Spleen (tissue), 11 donors: ENCODE measurements around the gene CTDSP2. TPM values are rescaled to one million over a fixed set of nuclear protein-coding genes. Genes with fewer than 3 reads are reported as not detected.
"Not testable (repeated sequence)": the region's sequence is repeated elsewhere in the genome, so short reads cannot be mapped to it uniquely, and the experiment has no call there.

Experiments used
- DNase-seq: peaks from one replicate; pipeline ENCODE4 v3.0.0-alpha.2; 2020
- H3K27ac ChIP-seq, 8 donors: fragments of 200-600 bp; sonication (generic) in 7 of 8; 1 replicate in 4 of 8; 2 replicates in 4 of 8; pipeline versions ENCODE4 v1.5.0 to v1.8.0; 2016 to 2021; ENCODE audit warnings: inconsistent platforms in 4 of 8, mild to moderate bottlenecking in 4 of 8, moderate library complexity in 1 of 8
- H3K27me3 ChIP-seq, 7 donors: fragments of 200-600 bp; sonication (generic) in 6 of 7; replicated peaks in 1 of 7; 1 replicate in 4 of 7; 2 replicates in 3 of 7; pipeline versions ENCODE4 v1.5.0 to v1.8.0; 2016 to 2021; ENCODE audit warnings: inconsistent platforms in 3 of 7, mild to moderate bottlenecking in 1 of 7
- H3K36me3 ChIP-seq, 6 donors: fragments of 200-600 bp; sonication (generic) in 5 of 6; 1 replicate in 4 of 6; 2 replicates in 2 of 6; pipeline versions ENCODE4 v1.5.0 to v1.8.0; 2016 to 2021; ENCODE audit warnings: inconsistent platforms in 2 of 6
- H3K4me1 ChIP-seq, 6 donors: fragments of 200-600 bp; sonication (generic) in 5 of 6; 1 replicate in 3 of 6; 2 replicates in 3 of 6; pipeline versions ENCODE4 v1.5.0 to v1.8.0; 2016 to 2021; ENCODE audit warnings: inconsistent platforms in 3 of 6
- H3K4me3 ChIP-seq, 8 donors: fragments of 200-600 bp; sonication (generic) in 7 of 8; 1 replicate in 4 of 8; 2 replicates in 4 of 8; pipeline versions ENCODE4 v1.5.0 to v1.8.0; 2016 to 2021; ENCODE audit warnings: inconsistent platforms in 4 of 8, mild to moderate bottlenecking in 4 of 8, moderate library complexity in 2 of 8
- H3K9me3 ChIP-seq, 8 donors: fragments of 200-600 bp; sonication (generic) in 7 of 8; 1 replicate in 4 of 8; 2 replicates in 4 of 8; pipeline versions ENCODE4 v1.5.0 to v1.8.0; 2016 to 2021; ENCODE audit warnings: inconsistent platforms in 4 of 8
- CTCF ChIP-seq, 11 experiments: fragments of 200-600 bp in 7 of 11; fragments of 450-650 bp in 4 of 11; sonication (generic) in 4 of 11; IDR thresholded peaks in 8 of 11; conservative IDR thresholded peaks in 3 of 11; 1 replicate in 7 of 11; 2 replicates in 4 of 11; pipeline versions ENCODE4 v1.4.0 to v1.8.0; 2016 to 2021; ENCODE audit warnings: antibody characterized with exemption in 11 of 11, inconsistent platforms in 4 of 11, mild to moderate bottlenecking in 1 of 11
- POLR2A ChIP-seq, 3 donors: fragments of 450-650 bp; IDR thresholded peaks; one replicate each; pipeline ENCODE4 v1.5.1; 2017; ENCODE audit warnings: antibody characterized with exemption in 3 of 3, mild to moderate bottlenecking in 1 of 3
- POLR2AphosphoS5 ChIP-seq, 3 donors: sonication (generic); formaldehyde crosslinking; IDR thresholded peaks; one replicate each; pipeline ENCODE4 v1.5.1; 2017; ENCODE audit warnings: antibody characterized with exemption in 3 of 3
- WGBS, 5 donors: extraction: QIAGEN DNeasy Blood & Tissue Kit in 3 of 5; methylation state at CpG; one replicate each; pipeline versions ENCODE4 v1.1.5 to v1.1.7; 2013 to 2018; 5-methylcytosine and 5-hydroxymethylcytosine counted together
- intact Hi-C: fragments of 100-400 bp; cut with DNase I; formaldehyde crosslinking; loops from one replicate; pipeline ENCODE4 v1.15.0; 2023; ENCODE audit warnings: low total_unique reads
- polyA plus RNA-seq, 3 donors: library from polyadenylated mRNA; stranded (reverse); fragments of 200-250 nt; gene quantifications; one replicate each; pipeline ENCODE4 v1.2.1, GENCODE V29; 2013
- total RNA-seq, 7 donors: library from RNA; depleted of rRNA in 3 of 7; stranded (reverse); fragments of >200 nt in 3 of 7; fragmentation: NEBNext Ultra II Directional in 4 of 7; extraction: Animal tissue kit (Norgen Biotek cat#: 25700) in 4 of 7; gene quantifications; one replicate each; pipeline versions ENCODE4 v1.1.0 to v1.2.1, GENCODE V29; 2016 to 2021
- donor health status: healthy with polysubstance abuse.
- donor health status: DM: no; HTN: no; CAD: no; lungs with moderate emphysema.
- donor health status: DM: no; HTN: no; CAD: no.
- donor health status: Bipolar disorder and iron deficiency.
- donor health status: healthy.
- donor health status: DM: no; HTN: no; CAD: no.
- donor health status: DM: yes; HTN: yes; CAD: no.

The CTDSP2 gene
- total and polyA plus RNA-seq, 10 donors, result 22.2 to 203 (median 144) TPM

- H3K27ac ChIP-seq, result peak overlapping the region in 4 of 8 donors; percentile 31 to 65 (median 37)
Measured at GRCh38 chr12:57823131-57823907, 23.2 kb downstream of the CTDSP2 start.

GRCh38 chr12:57822392-57823130, 24.0 kb downstream of the CTDSP2 start:
- 79 to 90% (median 86%) methylated on average over 9 to 10 of the region's 10 CpGs for WGBS, 5 donors
- Histone ChIP-seq H3K27me3 (no peaks in the 10 kb centered on the region), H3K4me1 (peaks cover 0 to 47% (median 8%) of the 10 kb centered on the region in 6 donors), H3K9me3 (no peaks in the 10 kb centered on the region), H3K27ac (peak overlapping the region in 4 of 8 donors; percentile 31 to 65 (median 37)), H3K36me3 (peaks cover 12 to 97% (median 83%) of the 10 kb centered on the region in 6 donors), H3K4me3 (no peak overlapping the region)
- no peak for TF ChIP-seq CTCF (IDR thresholded peaks at IDR 0.05 in 8 of 11, conservative IDR thresholded peaks at IDR 0.05 in 3 of 11)
- TF ChIP-seq POLR2AphosphoS5 (IDR thresholded peaks at IDR 0.05), result no peak
- TF ChIP-seq POLR2A (IDR thresholded peaks at IDR 0.05), result no peak
- peak; percentile 34 for DNase-seq
- intact Hi-C loops, result no loop called here

More at GRCh38 chr12:57823131-57823907, 23.2 kb downstream of the CTDSP2 start:
- TF ChIP-seq POLR2AphosphoS5 (IDR thresholded peaks at IDR 0.05) (peak; percentile 31 to 75 (median 52)), POLR2A (IDR thresholded peaks at IDR 0.05) (no peak)
- intact Hi-C loops, result no loop called here
- Histone ChIP-seq H3K9me3 (no peaks in the 10 kb centered on the region), H3K27me3 (no peaks in the 10 kb centered on the region), H3K4me1 (peaks cover 1 to 48% (median 7%) of the 10 kb centered on the region in 6 donors), H3K4me3 (no peak overlapping the region), H3K36me3 (peaks cover 12 to 100% (median 90%) of the 10 kb centered on the region in 6 donors)
- peak; percentile 60 for DNase-seq
- 84 to 90% (median 88%) methylated on average over 15 to 17 of the region's 17 CpGs for WGBS, 5 donors

- Histone ChIP-seq H3K27me3 (no peaks in the 10 kb centered on the region), H3K27ac (peak overlapping the region in 3 of 8 donors; percentile 3 to 65 (median 35)), H3K9me3 (no peaks in the 10 kb centered on the region), H3K4me3 (no peak overlapping the region), H3K36me3 (peaks cover 12 to 88% (median 74%) of the 10 kb centered on the region in 6 donors), H3K4me1 (peaks cover 0 to 47% (median 12%) of the 10 kb centered on the region in 6 donors)
- DNase-seq, result peak; percentile 45
- WGBS, 5 donors, result 84 to 96% (median 88%) methylated on average over 10 of the region's 10 CpGs
- TF ChIP-seq POLR2AphosphoS5 (IDR thresholded peaks at IDR 0.05) (no peak), CTCF (IDR thresholded peaks at IDR 0.05 in 8 of 11, conservative IDR thresholded peaks at IDR 0.05 in 3 of 11) (no peak), POLR2A (IDR thresholded peaks at IDR 0.05) (no peak)
- intact Hi-C loops, result no loop called here
Measured at GRCh38 chr12:57821474-57822214, 24.9 kb downstream of the CTDSP2 start.

GRCh38 chr12:57821015-57821414, 25.5 kb downstream of the CTDSP2 start:
- H3K4me3 ChIP-seq, H3K27me3 ChIP-seq, H3K9me3 ChIP-seq, intact Hi-C loops: not testable (repeated sequence)
- 91 to 96% (median 92%) methylated on average over 5 of the region's 5 CpGs for WGBS, 5 donors
- peaks cover 0 to 47% (median 16%) of the 10 kb centered on the region in 6 donors for H3K4me1 ChIP-seq
- peaks cover 8 to 81% (median 68%) of the 10 kb centered on the region in 6 donors for H3K36me3 ChIP-seq
- peak in 1 of 3 donors; percentile 18 for TF ChIP-seq POLR2AphosphoS5 (IDR thresholded peaks at IDR 0.05)
- DNase-seq, result peak; percentile 39
- H3K27ac ChIP-seq, result peak overlapping the region in 1 of 8 donors; percentile 16

GRCh38 chr12:57820119-57820518, 26.4 kb downstream of the CTDSP2 start:
- peaks cover 0 to 54% (median 20%) of the 10 kb centered on the region in 6 donors for H3K4me1 ChIP-seq
- H3K27me3 ChIP-seq, H3K9me3 ChIP-seq, H3K4me3 ChIP-seq, H3K27ac ChIP-seq, intact Hi-C loops: not testable (repeated sequence)
- H3K36me3 ChIP-seq, result peaks cover 8 to 72% (median 59%) of the 10 kb centered on the region in 6 donors
- peak; percentile 25 for DNase-seq
- WGBS, 5 donors, result 80 to 90% (median 87%) methylated on average over 8 of the region's 8 CpGs
